HepG2 (cell line): ENCODE results near the gene VSIG10L.

Source experiments
- CREM ChIP-seq, 2 experiments: sonication (generic) in 1 of 2; formaldehyde crosslinking in 1 of 2; IDR thresholded peaks; 2 replicates each; pipeline versions ENCODE4 v1.4.0 to v1.6.1; 2016 to 2020; ENCODE audit warnings: antibody characterized with exemption in 1 of 2, mild to moderate bottlenecking in 1 of 2, missing genetic modification reagents in 1 of 2
- FOXK1 ChIP-seq: sonication (generic); formaldehyde crosslinking; IDR thresholded peaks from 2 replicates; pipeline ENCODE4 v1.4.0; 2020; ENCODE audit warnings: low read depth, missing genetic modification reagents, borderline replicate concordance
- GABPA ChIP-seq, 2 experiments: IDR thresholded peaks; 2 replicates each; pipeline ENCODE4 v1.6.1; 2011 to 2016; ENCODE audit warnings: low read depth in 2 of 2, low read length in 1 of 2, missing biosample characterization in 1 of 2, missing genetic modification characterization in 1 of 2
- IKZF1 ChIP-seq: fragments of 450-650 bp; IDR thresholded peaks from 2 replicates; pipeline ENCODE4 v1.7.1; 2016
- IRX3 ChIP-seq: sonication (generic); formaldehyde crosslinking; IDR thresholded peaks from 2 replicates; pipeline ENCODE4 v1.8.1; 2023; ENCODE audit warnings: mild to moderate bottlenecking, low read depth, missing genetic modification reagents, borderline replicate concordance
- JUN ChIP-seq: sonication (generic); formaldehyde crosslinking; IDR thresholded peaks from 2 replicates; pipeline ENCODE4 v1.4.0; 2020; ENCODE audit warnings: mild to moderate bottlenecking, missing genetic modification reagents
- NFE2L2 ChIP-seq: fragments of 150-350 bp; IDR thresholded peaks from 2 replicates; pipeline ENCODE4 v1.6.1; 2014; ENCODE audit warnings: low read length
- TOE1 ChIP-seq: sonication (generic); formaldehyde crosslinking; IDR thresholded peaks from 2 replicates; pipeline ENCODE4 v1.4.0; 2020; ENCODE audit warnings: mild to moderate bottlenecking, missing genetic modification reagents
- ZNF33B ChIP-seq: sonication (generic); formaldehyde crosslinking; IDR thresholded peaks from 2 replicates; pipeline ENCODE4 v1.5.1; 2020; ENCODE audit warnings: mild to moderate bottlenecking, missing genetic modification reagents

- TF ChIP-seq CREM (IDR thresholded peaks at IDR 0.05) (no peak), CREM (CRISPR knock-in tag; IDR thresholded peaks at IDR 0.05) (no peak), IRX3 (CRISPR knock-in tag) (no peak), GABPA (IDR thresholded peaks at IDR 0.05; ENCODE audit: low read depth, low read length) (no peak), GABPA (CRISPR knock-in tag; IDR thresholded peaks at IDR 0.05; ENCODE audit: low read depth) (no peak), FOXK1 (CRISPR knock-in tag) (no peak), ZNF33B (no peak), IKZF1 (no peak), TOE1 (CRISPR knock-in tag) (no peak), JUN (CRISPR knock-in tag) (no peak), NFE2L2 (no peak)
Measured at GRCh38 chr19:51331716-51332115, 10.2 kb downstream of the VSIG10L start.
